Fibroblast of peridontal ligament (primary cell): ENCODE data around the gene ARGLU1.
A peak's percentile ranks its signal among the peaks of the same experiment; 100 is the strongest.

Experiments
- DNase-seq: peaks from one replicate; pipeline ENCODE4 v3.0.0-alpha.2; 2010; ENCODE audit errors: extremely low read depth

The ARGLU1 gene

GRCh38 chr13:106503730-106504453, 64.0 kb downstream of the ARGLU1 start:
- DNase-seq: peak; percentile 45

GRCh38 chr13:106503272-106503671, 64.7 kb downstream of the ARGLU1 start:
- no peak for DNase-seq

GRCh38 chr13:106500445-106500844, 67.5 kb downstream of the ARGLU1 start:
- DNase-seq: no peak

- no peak for DNase-seq
Observed at GRCh38 chr13:106499896-106500295, 68.0 kb downstream of the ARGLU1 start.

GRCh38 chr13:106499113-106499512, 68.8 kb downstream of the ARGLU1 start:
- DNase-seq: no peak

GRCh38 chr13:106498571-106498970, 69.4 kb downstream of the ARGLU1 start:
- no peak for DNase-seq

- no peak for DNase-seq
Observed at GRCh38 chr13:106498158-106498557, 69.8 kb downstream of the ARGLU1 start.

- no peak for DNase-seq
Observed at GRCh38 chr13:106497079-106497478, 70.9 kb downstream of the ARGLU1 start.

- no peak for DNase-seq
Observed at GRCh38 chr13:106496072-106496997, 71.6 kb downstream of the ARGLU1 start.

GRCh38 chr13:106494936-106495335, 73.0 kb downstream of the ARGLU1 start:
- no peak for DNase-seq

GRCh38 chr13:106494506-106494905, 73.4 kb downstream of the ARGLU1 start:
- DNase-seq: no peak

- DNase-seq: no peak
Observed at GRCh38 chr13:106493533-106494220, 74.3 kb downstream of the ARGLU1 start.

- no peak for DNase-seq
Observed at GRCh38 chr13:106492588-106493475, 75.1 kb downstream of the ARGLU1 start.

GRCh38 chr13:106491928-106492587, 75.9 kb downstream of the ARGLU1 start:
- DNase-seq: no peak
